ENCODE measurements around the gene PPIF.

Gene PPIF

DNA sequence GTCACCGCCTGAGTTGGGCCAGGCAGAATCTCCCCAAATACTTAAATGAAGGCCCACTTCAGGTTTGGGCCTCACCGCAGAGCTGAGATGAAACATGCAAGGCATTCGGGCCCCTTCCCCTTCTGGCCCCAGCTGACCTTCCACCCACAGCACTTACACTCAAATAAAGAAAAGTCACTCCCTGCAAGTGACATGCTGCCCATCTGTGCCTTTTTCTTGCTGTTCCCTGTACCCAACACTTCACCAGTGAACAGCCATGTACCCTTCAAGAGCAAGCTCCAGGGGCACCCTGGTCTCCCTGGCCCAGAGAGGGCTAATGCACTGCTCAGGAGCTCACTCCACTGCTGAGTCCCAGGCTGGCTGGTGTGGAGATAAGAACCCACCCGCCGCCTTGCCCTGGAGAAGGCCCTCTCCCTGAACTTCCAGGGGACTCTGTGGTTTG is 57.4 kb downstream of the PPIF start:
- peak; percentile 14 for DNase-seq
